Stimulated activated CD8-positive, alpha-beta memory T cell treated with anti-CD3 and anti-CD28 coated beads, Interleukin-15, amount 100 ng/mL, for 4 hours (primary cell): ENCODE data around the gene TMCO4.
"Not testable (repeated sequence)": the region's sequence is repeated elsewhere in the genome, so short reads cannot be mapped to it uniquely, and the experiment has no call there.

Experiments
- DNase-seq, 2 donors: peaks; one replicate each; pipeline ENCODE4 v3.0.0-alpha.2; 2020; ENCODE audit warnings: low read depth in 2 of 2

TMCO4 gene

DNA sequence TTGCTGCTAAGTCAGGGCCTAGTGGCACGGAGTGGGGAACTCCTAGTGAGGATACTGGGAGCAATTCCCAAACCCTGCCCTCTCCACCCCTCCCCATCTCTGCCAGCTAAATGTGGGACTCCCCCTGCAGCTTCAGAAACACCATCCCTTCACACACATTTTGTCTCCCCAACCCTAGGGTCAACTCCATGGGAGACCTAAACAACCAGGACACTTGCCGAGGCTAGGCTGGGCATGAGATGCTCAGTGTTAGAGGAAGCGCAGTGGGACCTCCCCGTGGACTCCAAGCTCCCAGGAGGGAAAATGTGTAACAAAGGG is 13.9 kb upstream of the TMCO4 start:
- no peak for DNase-seq

DNA sequence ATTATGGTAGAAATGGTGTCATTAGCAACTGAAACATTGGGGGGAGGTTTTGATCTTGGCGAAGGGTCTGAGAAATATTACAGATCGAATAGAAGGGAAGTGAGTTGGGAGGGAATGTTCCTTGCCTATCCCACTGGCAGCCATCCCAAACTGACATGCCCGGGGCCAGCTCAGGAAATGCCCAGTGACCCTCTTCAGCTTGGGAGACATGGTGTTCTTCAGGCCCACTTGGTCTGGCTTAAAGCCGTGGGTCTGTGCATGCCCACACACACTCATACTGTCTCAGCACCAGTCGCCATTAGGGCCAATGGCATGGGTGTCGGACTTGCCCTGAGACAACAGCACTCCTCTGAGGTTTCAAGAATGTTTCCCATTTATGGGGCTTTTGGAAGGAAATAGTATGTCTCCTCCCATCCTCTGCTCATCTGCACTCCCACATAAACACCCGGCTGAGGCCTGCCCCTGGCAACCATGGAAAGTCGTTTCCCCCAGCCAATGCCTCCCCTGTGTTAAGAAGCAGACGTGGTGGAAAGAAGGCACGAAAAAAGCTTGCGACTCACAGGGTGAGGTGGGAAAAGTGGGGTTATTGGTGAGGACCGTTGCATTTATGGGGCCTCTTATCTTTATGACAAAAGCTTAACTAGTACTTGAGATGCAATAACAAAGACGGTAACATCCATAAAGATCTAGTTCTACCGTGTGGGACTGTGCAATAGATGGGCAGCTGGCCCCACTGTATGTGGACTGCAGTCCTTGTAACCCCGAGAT is 13.3 kb upstream of the TMCO4 start:
- DNase-seq: no peak

DNA sequence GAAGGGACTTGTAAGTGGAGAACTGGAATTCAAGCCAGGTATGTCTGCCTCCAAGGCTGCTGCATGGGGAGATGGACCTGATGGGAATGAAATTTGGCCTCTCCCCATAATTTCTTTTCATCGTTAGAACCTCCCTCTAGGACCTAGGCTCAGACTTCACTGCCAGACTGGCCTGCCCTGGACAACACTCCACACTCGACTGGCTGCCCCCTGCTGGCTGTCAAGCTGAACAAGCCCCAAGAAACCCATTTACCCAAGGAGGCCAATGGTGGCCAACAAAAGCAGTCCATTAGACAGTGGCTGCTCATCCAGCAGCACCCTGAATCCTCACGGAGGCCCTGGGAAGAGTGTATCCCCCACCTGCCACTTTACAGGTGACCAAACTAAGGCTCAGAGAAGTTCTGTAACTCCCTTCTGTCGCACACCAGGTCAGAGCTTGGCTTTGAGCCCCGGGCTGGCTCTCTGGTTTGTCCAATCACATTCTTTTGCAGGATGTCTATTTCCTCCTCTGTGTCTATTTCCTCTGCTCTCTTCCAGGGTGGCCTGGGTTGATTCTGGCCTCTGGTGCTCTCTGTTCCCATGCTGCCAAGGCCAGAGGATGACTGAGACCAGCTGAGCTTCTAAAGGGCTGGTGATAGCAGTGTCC is 11.6 kb upstream of the TMCO4 start:
- no peak for DNase-seq

DNA sequence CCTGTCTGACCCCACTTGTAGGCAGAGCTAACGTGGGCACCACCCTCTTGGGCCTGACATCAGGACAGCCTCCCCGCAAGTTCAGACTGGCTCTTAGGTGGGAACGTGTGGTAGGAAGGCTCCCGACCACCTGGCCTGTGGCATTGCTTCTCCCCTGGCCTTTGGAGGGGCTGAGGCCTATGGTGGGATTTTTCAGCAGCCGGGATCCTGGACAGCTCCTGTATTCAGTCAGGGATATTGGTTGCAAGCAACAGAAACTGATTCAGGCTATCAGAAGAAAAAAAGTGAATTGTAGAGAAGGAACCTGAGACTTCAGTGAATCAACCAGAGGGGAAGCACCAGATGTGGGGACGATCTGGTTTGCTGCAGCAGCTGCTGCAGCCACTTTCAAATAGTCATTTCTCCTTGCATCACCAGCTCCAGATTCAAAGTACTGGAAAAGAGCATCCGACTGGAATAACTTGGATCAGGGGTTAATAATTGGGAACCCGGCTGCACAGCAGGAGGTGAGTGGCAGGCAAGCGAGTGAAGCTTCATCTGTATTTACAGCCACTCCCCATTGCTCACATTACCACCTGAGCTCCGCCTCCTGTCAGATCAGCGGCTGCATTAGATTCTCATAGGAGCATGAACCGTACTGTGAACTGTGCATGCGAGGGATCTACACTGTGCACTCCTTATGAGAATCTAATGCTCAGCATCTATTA is 9.5 kb upstream of the TMCO4 start:
- DNase-seq: no peak

DNA sequence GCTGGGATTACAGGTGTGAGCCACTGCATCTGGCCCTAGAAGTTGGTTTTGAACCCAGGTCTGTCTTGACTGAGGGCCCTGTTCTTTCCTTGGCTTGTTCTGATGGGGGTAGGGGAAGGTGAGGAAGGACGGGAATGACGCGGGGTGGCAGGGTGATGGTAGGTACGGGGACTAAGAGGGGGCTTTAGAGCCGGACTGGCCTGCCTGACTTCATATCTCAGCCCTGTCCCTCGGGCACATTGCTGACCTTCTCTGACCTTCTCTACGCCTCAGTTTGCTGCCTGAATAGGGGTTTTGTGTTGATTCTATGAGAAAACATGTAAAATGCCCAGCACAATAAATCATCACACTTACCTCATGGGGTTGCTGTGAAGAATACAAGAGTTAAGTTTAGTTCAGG is 8.6 kb upstream of the TMCO4 start:
- no peak for DNase-seq

DNA sequence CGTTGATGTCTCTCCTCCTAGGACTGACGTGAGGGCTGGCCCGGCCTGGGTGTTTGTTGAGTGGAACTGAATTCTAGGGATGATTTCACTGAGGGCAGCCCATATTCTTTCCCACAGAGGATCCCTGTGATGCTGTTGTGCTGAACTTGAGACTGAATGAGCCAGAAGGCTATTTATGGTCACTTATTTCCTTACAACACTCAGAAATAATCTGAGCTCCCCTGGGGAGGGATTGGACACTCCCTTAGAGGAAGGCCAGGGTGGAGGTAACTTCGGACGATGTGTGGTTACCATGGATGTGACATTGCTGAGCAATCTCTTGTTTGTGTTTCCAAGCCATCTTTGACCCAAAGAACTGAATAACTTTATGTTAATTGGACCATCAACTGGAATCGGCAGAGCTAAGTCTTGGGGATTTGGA is 5.1 kb upstream of the TMCO4 start:
- DNase-seq: no peak

DNA sequence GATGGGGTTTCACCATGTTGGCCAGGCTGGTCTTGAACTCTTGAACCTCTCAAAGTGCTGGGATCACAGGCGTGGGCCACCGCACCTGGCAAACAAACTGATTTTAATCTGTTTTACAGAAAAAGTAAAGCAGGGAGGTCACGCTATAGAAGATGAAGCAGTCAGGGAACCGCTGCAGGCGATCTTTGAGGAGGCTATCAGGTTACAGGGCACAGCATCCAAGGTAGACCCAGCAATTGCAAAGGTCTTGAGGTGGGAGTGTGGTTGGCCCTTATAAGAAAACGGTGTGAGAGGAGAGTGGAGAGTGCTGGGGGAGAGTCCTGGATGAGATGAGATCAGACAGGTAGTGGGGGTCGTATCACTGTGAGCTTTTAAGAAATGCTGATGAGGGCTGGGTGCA is 2.6 kb upstream of the TMCO4 start:
- no peak for DNase-seq

DNA sequence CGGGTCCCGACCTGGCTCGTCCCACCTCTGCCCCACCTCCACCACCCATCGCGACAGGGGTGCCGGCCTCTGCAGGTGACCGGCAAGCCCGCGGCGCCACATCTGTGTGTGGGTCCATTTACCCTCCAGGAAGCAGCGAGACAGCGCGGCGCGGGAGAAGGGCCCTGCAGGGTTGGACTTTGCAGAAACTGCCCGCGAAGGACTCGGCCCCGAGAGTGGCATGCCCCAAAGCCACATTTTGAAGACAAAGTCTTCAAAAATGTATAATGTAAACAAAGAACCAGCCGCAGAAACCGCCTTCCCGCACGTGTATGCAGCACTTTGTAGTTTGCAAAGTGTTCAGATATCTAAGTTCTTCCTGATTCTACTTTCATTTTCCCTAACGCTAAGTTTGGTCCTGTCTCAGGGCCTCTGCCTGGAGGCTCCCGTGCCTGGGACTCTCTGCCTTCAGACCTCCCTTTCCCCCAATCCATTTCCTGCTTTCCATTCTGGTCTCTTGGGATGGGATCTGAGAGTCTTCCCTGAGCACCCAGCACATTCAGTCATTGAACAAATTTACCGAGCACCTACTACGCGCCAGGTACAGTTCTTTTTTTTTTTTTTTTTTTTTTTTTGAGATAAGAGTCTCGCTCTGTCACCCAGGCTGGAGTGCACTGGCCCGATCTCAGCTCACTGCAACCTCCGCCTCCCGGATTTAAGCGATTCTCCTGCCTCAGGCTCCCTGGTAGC is 524 bp upstream of the TMCO4 start:
- peak in 1 of 2 donors; percentile 13 for DNase-seq

DNA sequence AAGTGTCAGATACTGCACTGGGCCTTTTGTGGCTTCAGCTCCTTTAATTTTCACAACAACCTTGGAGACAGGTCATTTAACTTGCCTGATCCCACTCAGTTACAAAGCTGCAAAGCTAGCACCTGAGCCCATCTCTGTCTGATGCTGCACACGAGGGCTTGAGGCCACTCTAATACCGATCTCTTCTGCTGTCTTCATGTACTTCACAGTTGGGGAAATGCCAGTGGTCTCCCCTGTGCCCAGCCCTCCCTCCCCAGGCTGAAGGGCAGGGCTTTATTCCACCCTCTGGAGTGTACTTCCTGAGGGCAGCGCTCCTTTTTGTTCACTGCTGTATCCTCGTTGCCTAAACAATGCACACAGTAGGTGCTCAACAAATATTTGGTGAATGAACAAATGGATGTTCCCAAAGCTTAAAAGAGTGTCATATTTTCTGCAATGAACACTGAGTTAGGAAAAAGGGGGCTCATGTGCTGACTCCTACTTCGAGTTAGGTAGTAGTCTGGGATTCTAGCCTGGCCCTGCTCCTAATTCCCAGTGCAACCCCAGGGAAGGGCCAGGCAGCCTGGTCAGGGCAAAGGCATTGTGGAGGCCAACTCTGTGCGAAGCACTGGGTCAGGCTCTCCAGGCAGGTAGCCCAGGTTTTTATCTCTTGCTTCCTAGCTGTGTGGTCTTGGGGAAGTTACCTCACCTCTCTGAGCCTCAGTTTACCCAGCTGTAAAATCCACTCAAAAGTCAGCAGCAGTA is 1.1 kb downstream of the TMCO4 start:
- no peak for DNase-seq

DNA sequence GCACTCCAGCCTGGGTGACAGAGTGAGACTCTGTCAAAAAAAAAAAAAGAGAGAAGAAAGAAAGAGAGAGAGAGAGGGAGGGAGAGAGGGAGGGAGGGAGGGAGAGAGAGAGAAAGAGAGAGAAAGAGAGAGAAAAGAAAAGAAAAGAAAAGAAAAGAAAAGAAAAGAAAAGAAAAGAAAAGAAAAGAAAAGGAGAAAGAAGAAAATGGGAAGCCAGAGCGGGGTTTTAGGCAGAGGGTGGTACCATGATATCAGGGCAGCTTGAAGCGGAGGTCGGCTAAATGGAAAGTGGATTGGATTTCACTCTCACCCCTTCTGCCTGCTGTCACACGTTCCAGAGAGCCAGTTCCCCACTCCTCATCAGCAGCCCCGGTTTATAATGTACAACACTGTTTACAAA is 1.9 kb downstream of the TMCO4 start:
- DNase-seq: no peak

DNA sequence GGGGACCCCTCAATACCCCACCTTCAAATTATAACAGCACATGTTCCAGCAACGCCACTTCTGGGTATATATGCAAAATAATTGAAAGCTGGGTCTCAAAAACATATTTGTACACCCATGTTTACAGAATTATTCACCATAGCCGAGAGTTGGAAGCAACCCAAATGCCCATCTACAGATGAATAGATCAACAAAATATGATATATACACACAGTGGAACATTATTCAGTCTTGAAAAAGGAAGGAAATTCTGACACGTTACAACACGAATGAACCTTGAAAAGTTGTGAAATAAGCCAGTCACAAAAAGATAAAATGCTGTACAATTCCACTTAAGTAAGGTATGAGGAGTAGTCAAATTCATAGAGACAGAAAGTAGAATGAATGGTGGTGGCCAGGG is 5.1 kb downstream of the TMCO4 start:
- no peak for DNase-seq

DNA sequence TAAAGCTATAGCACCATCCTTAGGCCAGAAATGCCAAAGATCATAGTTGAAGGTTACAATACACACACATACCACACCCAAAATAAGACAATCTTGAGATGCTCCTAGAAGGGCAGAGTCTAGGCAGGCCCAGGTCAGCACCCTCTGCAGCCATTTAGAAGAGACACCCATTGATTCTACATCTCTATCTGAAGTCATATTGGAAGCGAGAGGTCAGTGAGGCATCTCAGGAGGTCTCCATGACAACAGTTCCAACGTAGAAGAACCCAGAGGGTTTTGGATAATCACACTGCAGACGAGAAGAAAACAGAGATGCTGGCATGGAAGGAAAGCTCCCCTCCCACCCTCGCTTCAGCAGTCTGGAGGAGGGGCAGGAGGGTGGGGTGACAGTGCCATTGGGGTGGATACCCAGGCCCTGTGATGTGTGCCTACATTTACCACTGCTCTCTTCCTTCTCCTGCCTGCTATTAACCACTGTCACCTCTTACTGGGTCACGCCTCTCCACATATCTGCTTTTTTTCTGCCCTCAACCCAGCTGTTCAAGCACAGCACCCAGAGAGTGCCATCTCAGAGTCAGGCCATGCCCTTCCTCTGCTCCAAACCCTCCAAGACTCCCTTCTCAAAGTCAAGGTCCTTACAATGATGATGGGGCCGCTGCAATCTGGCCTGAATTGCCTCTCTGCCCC is 6.2 kb downstream of the TMCO4 start:
- DNase-seq: no peak

DNA sequence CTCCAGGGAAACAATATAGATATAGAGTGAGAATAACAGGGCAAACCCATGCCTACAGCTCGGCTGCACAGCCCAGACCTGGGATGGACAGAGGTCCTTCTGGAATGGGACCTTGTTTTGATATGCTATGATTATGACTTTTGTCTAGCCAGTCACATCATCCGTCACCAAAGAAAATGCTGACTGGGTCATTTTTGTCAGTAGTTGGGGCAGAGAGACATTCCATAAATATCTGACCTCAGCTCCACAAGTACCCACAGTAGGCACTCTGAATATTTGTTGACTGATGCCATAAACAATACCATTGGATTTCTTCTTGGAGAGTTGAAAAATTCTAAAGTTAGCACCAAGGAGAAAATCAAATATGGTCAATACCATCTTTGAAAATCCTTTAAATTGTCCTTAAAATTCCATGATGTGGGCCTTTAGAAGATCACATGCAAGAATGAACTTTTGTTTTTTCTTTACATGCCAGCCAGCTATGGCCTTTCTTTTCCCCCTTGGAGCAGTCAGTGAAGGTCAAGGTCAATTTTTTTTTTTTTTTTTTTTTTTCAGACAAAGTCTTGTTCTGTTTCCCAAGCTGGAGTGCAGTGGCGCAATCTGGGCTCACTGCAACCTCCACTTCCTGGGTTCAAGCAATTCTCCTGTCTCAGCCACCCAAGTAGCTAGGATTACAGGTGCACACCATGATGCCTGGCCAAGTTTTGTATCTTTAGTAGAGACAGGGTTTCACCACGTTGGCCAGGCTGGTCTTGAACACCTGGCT is 7.3 kb downstream of the TMCO4 start:
- DNase-seq: no peak

DNA sequence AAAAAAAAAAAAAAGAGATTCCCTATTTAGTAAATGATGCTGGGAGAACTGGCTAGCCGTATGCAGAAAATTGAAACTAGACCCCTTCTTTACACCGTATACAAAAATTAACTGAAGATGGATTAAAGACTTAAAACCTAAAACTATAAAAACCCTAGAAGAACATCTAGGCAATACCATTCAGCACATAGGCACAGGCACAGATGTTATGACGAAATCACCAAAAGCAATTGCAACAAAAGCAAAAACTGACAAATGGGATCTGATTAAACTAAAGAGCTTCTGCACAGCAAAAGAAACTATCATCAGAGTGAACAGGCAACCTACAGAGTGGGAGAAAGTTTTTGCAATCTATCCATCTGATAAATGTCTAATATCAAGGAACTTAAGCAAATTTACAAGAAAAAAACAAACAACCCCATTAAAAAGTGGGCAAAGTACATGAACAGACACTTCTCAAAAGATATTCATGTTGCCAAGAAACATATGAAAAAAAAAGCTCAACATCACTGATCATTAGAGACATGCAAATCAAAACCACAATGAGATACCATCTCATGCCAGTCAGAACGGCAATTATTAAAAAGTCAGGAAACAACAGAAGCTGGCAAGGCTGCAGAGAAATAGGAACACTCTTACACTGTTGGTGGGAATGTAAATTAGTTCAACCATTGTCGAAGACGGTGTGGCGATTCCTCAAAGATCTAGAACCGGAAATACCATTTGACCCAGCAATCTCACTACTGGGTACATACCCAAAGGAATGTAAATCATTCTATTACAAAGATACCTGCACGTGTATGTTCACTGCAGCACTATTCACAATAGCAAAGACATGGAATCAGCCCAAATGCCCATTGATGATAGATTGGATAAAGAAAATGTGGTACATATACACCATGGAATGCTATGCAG is 9.4 kb downstream of the TMCO4 start:
- DNase-seq: not testable (repeated sequence)

DNA sequence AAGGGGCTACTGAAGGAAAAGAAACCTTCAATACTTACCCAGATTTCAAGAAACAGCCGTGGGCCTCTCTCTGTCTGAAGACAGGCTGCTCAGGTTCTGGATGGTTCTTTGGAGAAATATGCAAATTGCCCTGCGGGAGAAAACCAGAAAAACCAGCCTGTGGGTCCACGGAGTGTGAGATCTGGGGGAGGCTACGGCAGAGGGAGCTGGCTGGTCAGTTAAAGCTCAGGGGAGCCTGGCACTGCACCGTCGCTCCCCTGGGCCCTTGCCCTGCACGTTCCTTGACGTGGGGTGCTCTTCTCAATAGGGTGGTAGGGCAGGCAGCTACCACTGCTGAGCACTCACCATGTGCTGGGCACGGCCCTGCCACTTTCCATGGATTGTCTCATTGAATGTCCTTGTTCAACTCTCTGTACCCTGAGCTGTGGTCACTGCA is 12.7 kb downstream of the TMCO4 start:
- DNase-seq: no peak

DNA sequence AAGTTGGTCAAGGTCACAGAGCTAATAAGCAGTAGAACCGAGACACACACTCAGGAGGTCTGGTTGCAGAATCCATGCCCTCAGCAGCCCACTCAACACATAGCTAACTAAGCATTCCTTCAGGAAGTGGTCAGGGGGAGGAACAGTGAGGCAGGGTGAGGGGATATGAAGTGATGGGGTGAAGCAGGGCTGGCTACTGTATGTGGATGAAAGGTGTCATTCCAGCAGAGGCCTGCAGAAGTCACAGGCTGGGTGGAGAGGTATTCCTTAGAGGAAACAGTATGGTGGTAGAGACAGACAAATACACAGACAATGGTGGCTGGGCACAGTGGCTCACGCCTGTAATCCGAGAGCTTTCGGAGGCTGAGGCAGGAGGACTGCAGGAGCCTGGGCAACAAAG is 14.1 kb downstream of the TMCO4 start:
- no peak for DNase-seq

DNA sequence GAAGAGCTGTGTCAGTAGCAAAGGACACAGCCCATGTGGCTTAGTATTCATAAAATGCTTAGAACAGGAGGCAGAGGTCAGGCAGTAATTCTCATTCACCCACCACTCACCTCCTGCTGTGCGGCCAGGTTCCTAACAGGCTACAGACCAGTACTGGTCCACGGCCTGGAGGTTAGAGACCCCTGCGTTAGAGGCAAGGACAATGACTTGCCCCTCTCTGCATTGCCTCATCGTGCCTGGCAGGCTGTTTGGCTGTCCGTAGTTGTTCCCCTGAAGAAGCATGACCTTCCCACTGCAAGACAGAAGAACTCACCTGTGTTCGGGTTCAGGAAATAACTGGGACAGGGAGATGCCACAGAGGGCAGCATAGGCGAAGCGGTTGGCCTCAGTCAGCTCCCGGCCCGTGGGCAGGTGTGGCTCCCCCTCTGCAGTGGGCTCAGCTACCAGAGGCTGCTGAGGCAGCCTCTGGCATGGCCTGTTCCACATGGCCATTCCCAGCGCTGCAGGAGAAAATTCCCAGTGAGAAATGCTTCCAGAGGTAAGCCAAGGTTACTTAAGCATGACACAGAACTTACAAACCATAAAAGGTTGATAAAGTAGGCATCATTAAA is 19.3 kb downstream of the TMCO4 start:
- no peak for DNase-seq

DNA sequence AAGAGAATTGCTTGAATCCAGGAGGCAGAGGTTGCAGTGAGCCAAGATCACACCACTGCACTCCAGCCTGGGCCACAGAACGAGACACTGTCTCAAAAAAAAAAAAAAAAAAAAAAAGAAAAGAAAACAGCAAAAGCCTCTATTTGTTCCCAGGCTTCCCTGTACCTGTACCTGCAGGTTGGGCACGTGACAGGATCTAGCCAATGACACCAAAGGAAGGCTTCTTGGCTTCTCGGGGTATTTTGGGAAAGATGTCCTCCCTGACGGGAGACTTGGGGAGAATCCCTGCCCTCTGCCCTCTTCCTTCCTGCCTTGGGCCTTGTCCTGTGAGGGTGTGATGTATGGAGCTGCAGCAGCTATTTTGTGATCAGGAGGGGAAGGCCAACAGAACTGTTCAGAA is 22.8 kb downstream of the TMCO4 start:
- DNase-seq: no peak

DNA sequence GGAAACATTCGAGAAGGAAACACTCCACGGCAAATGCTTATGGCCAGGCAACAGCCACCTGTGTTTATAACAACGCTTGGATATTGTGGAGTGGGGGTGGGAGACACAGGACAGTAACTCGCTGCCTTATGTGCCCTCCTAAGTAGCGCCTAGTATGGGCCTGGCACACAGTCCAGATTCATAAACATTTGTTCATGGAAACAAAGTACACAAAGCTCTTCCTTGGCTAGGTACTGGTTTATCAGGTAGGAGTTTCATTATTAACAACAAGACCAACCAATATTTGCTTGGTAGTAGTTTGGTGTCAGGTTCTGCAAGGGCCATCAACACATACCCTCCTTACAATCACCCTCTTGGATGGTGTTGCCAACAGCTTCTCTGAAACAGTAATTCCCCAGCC is 23.4 kb downstream of the TMCO4 start:
- DNase-seq: no peak
